Breast epithelium (tissue), 3 donors: Measurements from ENCODE around the gene CNOT10.

Experiments used
- CTCF ChIP-seq, 3 donors: fragments of 450-650 bp; IDR thresholded peaks; one replicate each; pipeline ENCODE4 v1.5.1; 2016 to 2017; ENCODE audit warnings: antibody characterized with exemption in 3 of 3, mild to moderate bottlenecking in 3 of 3, moderate library complexity in 3 of 3
- POLR2A ChIP-seq: fragments of 450-650 bp; IDR thresholded peaks from one replicate; pipeline ENCODE4 v1.6.1; 2016; ENCODE audit warnings: antibody characterized with exemption, mild to moderate bottlenecking, moderate library complexity
- POLR2AphosphoS5 ChIP-seq, 3 donors: sonication (generic); formaldehyde crosslinking; IDR thresholded peaks; one replicate each; pipeline ENCODE4 v1.6.1; 2017; ENCODE audit warnings: antibody characterized with exemption in 3 of 3

GRCh38 chr3:32685543-32686185, 676 bp downstream of the CNOT10 start:
- TF ChIP-seq CTCF (IDR thresholded peaks at IDR 0.05) (no peak), POLR2A (no peak), POLR2AphosphoS5 (IDR thresholded peaks at IDR 0.05) (no peak)
